Keratinocyte (primary cell): ENCODE data around the gene NT5E.

Source experiments
- CTCF ChIP-seq, 3 experiments: IDR thresholded peaks in 1 of 3; conservative IDR thresholded peaks in 1 of 3; optimal IDR thresholded peaks in 1 of 3; 2 replicates in 2 of 3; 3 replicates in 1 of 3; pipeline versions ENCODE3 to v1.5.1; 2011; ENCODE audit warnings: low read length in 3 of 3, mild to moderate bottlenecking in 3 of 3, moderate library complexity in 2 of 3, control low read depth in 1 of 3, inconsistent platforms in 1 of 3; ENCODE audit not compliant: insufficient read depth in 2 of 3; ENCODE audit errors: extremely low read depth in 1 of 3
- EZH2 ChIP-seq: IDR thresholded peaks from one replicate; pipeline ENCODE4 v1.6.1; 2012; ENCODE audit warnings: inconsistent platforms, mild to moderate bottlenecking, low read length, moderate library complexity

GRCh38 chr6:85421181-85421580 lies 28.7 kb upstream of the NT5E start:
- TF ChIP-seq CTCF (optimal IDR thresholded peaks at IDR 0.05 in 1 of 3, IDR thresholded peaks at IDR 0.05 in 1 of 3, conservative IDR thresholded peaks at IDR 0.05 in 1 of 3; ENCODE audit: extremely low read depth in 1 of 3, insufficient read depth in 2 of 3, low read length in 3 of 3), result no peak
- no peak for TF ChIP-seq EZH2
